AG09319 (cell line): ENCODE results near the gene GMEB2.
"Not testable (repeated sequence)": the region's sequence is repeated elsewhere in the genome, so short reads cannot be mapped to it uniquely, and the experiment has no call there.

Experiments used
- DNase-seq: peaks from one replicate; pipeline ENCODE4 v3.0.0-alpha.2; 2010; ENCODE audit warnings: low read depth; ENCODE audit errors: extremely low read depth
- CTCF ChIP-seq: IDR thresholded peaks from 2 replicates; pipeline ENCODE4 v1.5.1; 2011; ENCODE audit warnings: low read depth, mild to moderate bottlenecking, inconsistent platforms, low read length, moderate library complexity

The GMEB2 gene

GRCh38 chr20:63613863-63614594, 12.9 kb downstream of the GMEB2 start:
- TF ChIP-seq CTCF, result peak; percentile 11
- not testable (repeated sequence) for DNase-seq

GRCh38 chr20:63612276-63612931, 14.5 kb downstream of the GMEB2 start:
- no peak for TF ChIP-seq CTCF
- no peak for DNase-seq

GRCh38 chr20:63611646-63612045, 15.3 kb downstream of the GMEB2 start:
- TF ChIP-seq CTCF, result no peak
- DNase-seq, result no peak

- no peak for TF ChIP-seq CTCF
- no peak for DNase-seq
Observed at GRCh38 chr20:63610581-63611435, 16.1 kb downstream of the GMEB2 start.

GRCh38 chr20:63606686-63607085, 20.2 kb downstream of the GMEB2 start:
- no peak for TF ChIP-seq CTCF
- DNase-seq, result no peak

GRCh38 chr20:63602321-63602720, 24.6 kb downstream of the GMEB2 start:
- no peak for DNase-seq
- no peak for TF ChIP-seq CTCF

GRCh38 chr20:63601679-63602078, 25.2 kb downstream of the GMEB2 start:
- DNase-seq, result not testable (repeated sequence)
